KMS-11 (cell line): ENCODE data around the gene DENND4A.

Experiments
- H2AFZ ChIP-seq: fragments of 200-600 bp; sonication (generic); 2 replicates; pipeline ENCODE4 v1.6.1; 2016; ENCODE audit warnings: antibody characterized with exemption, mixed run types, low read depth
- H3K27ac ChIP-seq: fragments of 200-600 bp; sonication (generic); 2 replicates; pipeline ENCODE4 v1.6.1; 2016; ENCODE audit warnings: mild to moderate bottlenecking, mixed run types
- H3K27me3 ChIP-seq: fragments of 200-600 bp; sonication (generic); 2 replicates; pipeline ENCODE4 v1.6.1; 2017; ENCODE audit warnings: mild to moderate bottlenecking, low read depth, mixed run types, moderate library complexity; ENCODE audit not compliant: insufficient read depth
- H3K36me3 ChIP-seq: fragments of 200-600 bp; sonication (generic); 2 replicates; pipeline ENCODE4 v1.6.1; 2017; ENCODE audit warnings: mild to moderate bottlenecking, mixed run types; ENCODE audit not compliant: insufficient read depth
- H3K4me1 ChIP-seq: fragments of 200-600 bp; sonication (generic); 2 replicates; pipeline ENCODE4 v1.6.1; 2016; ENCODE audit warnings: mild to moderate bottlenecking, low read depth, mixed run types; ENCODE audit not compliant: poor library complexity, severe bottlenecking
- H3K4me2 ChIP-seq: fragments of 200-600 bp; sonication (generic); 2 replicates; pipeline ENCODE4 v1.7.0; 2016; ENCODE audit warnings: mild to moderate bottlenecking, mixed run types
- H3K4me3 ChIP-seq: fragments of 200-600 bp; sonication (generic); IDR thresholded peaks from 2 replicates; pipeline ENCODE4 v1.6.1; 2017; ENCODE audit warnings: low read depth, low read length, mixed read lengths; ENCODE audit not compliant: insufficient read depth
- H3K79me2 ChIP-seq: fragments of 200-600 bp; sonication (generic); 2 replicates; pipeline ENCODE4 v1.6.1; 2016; ENCODE audit warnings: low read depth, mixed run types; ENCODE audit not compliant: insufficient read depth
- H3K9ac ChIP-seq: fragments of 200-600 bp; sonication (generic); 2 replicates; pipeline ENCODE4 v1.6.1; 2016; ENCODE audit warnings: mild to moderate bottlenecking, mixed run types
- H4K20me1 ChIP-seq: fragments of 200-600 bp; sonication (generic); 2 replicates; pipeline ENCODE4 v1.6.1; 2016; ENCODE audit warnings: mild to moderate bottlenecking, mixed run types; ENCODE audit not compliant: insufficient read depth
- TF ChIP-seq, protein P1 (sequence below): fragments of 200-600 bp; sonication (generic); conservative IDR thresholded peaks from 2 replicates; pipeline ENCODE4 v1.6.1; 2017; ENCODE audit warnings: low read depth, mild to moderate bottlenecking, antibody characterized with exemption, low read length, moderate library complexity, mixed read lengths

DENND4A gene

DNA sequence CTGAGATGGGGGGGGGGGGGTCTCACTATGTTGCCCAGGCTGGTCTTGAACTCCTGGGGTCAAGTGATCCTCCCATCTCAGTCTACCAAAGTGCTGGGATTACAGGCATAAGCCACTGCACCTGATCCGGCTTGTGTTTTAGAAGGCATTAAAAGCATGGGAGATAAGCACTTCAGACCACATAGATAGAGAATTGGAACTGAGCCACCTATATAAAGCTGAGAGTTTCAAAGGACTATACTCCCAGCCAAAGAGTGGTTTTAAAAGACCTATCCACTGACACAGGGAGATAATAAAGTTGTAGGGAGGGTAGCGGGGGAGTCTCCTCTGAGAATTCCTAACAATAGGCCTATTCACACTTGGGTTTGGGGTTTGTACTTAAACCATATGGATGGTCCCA lies 34.8 kb downstream of the DENND4A start:
- H3K27ac ChIP-seq: no peak overlapping the region
- H4K20me1 ChIP-seq: no peaks in the 10 kb centered on the region; the same call in 1 of the 2 replicates
- H3K27me3 ChIP-seq: no peaks in the 10 kb centered on the region

DNA sequence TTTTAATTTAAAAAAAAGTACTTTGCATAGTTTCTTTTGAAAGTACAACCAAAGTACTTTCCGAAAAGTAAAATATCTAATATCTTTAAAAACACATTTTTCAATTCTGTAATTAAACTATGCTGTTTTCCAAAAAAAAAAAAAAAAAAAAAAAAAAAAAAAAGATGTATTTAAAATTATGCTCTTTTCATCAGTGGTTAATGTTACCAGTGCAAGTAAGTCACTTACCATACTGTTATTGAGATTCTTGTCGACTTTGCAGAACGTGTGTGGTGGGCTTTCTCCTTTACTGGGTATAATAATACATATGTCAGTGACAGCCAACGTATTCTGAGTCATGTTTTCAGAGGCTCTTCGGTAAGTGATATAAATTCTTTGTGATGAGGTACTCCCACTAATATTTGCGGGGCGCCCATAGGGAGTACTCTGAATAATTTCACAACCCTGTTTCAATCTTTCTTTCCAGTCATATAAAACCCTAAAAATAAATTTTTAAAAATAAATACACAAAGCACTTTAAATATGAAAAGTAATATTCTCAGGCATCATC lies 39.9 kb downstream of the DENND4A start:
- Histone ChIP-seq H3K79me2 (no peaks in the 10 kb centered on the region), H3K36me3 (peaks cover 5% of the 10 kb centered on the region; the same call in 1 of the 2 replicates), H4K20me1 (no peaks in the 10 kb centered on the region; the same call in 1 of the 2 replicates), H3K27ac (no peak overlapping the region), H3K4me3 (no peak overlapping the region), H3K4me1 (peaks cover 9% of the 10 kb centered on the region), H3K9ac (no peak overlapping the region), H3K27me3 (no peaks in the 10 kb centered on the region), H2AFZ (no peak overlapping the region), H3K4me2 (no peak overlapping the region)
- TF ChIP-seq, protein P1, sequence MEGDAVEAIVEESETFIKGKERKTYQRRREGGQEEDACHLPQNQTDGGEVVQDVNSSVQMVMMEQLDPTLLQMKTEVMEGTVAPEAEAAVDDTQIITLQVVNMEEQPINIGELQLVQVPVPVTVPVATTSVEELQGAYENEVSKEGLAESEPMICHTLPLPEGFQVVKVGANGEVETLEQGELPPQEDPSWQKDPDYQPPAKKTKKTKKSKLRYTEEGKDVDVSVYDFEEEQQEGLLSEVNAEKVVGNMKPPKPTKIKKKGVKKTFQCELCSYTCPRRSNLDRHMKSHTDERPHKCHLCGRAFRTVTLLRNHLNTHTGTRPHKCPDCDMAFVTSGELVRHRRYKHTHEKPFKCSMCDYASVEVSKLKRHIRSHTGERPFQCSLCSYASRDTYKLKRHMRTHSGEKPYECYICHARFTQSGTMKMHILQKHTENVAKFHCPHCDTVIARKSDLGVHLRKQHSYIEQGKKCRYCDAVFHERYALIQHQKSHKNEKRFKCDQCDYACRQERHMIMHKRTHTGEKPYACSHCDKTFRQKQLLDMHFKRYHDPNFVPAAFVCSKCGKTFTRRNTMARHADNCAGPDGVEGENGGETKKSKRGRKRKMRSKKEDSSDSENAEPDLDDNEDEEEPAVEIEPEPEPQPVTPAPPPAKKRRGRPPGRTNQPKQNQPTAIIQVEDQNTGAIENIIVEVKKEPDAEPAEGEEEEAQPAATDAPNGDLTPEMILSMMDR: no peak

More for the DNA sequence above, 34.8 kb downstream of the DENND4A start:
- H3K79me2 ChIP-seq: peaks cover 39% of the 10 kb centered on the region
- H2AFZ ChIP-seq: no peak overlapping the region
- no peak overlapping the region for H3K4me2 ChIP-seq
- H3K4me3 ChIP-seq: no peak overlapping the region
- H3K36me3 ChIP-seq: peaks cover 5% of the 10 kb centered on the region; the same call in 1 of the 2 replicates
- no peak overlapping the region for H3K9ac ChIP-seq
- peaks cover 17% of the 10 kb centered on the region for H3K4me1 ChIP-seq
- TF ChIP-seq, protein P1: no peak

DNA sequence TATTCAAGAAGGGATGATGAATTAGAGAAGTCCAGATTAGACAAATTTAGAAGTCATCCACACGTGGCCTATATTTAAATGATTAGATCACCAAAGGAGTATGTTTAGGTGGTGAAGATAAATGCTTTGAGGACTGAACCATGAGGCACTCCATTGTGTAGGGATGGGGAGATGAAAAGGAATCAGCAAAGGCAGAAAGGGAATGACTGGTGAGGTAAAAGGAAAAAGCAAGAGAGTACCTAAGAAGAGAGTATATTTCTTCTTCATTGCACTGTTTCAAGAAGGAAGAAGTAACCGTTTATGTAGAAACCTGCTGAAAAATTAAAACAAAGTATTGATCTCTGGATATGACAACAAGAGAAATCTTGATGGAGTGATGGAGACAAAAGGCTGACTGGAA lies 40.7 kb downstream of the DENND4A start:
- no peak overlapping the region for H3K9ac ChIP-seq
- no peaks in the 10 kb centered on the region; the same call in 1 of the 2 replicates for H4K20me1 ChIP-seq
- no peak overlapping the region for H2AFZ ChIP-seq
- H3K4me3 ChIP-seq: no peak overlapping the region
- peaks cover 5% of the 10 kb centered on the region; the same call in 1 of the 2 replicates for H3K36me3 ChIP-seq
- no peak overlapping the region for H3K27ac ChIP-seq
- no peaks in the 10 kb centered on the region for H3K79me2 ChIP-seq
- TF ChIP-seq, protein P1: no peak
- H3K4me2 ChIP-seq: no peak overlapping the region
- no peaks in the 10 kb centered on the region for H3K27me3 ChIP-seq
- peaks cover 1% of the 10 kb centered on the region for H3K4me1 ChIP-seq

DNA sequence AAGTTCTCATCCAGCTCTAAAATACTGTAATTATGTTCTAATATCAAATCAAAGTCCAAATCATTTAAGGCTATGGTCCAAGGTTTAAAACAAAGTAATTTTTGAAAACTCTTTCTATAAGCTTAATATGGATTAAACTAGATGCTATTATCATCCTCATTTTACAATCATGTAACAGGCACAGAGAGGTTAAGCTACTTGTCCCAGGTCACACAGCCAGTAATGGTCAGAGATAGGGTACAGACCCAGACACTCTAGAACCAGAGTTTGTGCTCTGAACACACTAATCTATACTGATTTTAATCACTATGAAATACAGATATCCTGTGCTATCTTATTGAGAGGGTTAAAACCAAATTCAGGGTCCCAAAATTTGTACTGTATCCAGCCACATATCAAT lies 44.8 kb downstream of the DENND4A start:
- Histone ChIP-seq H3K4me1 (no peaks in the 10 kb centered on the region), H3K9ac (no peak overlapping the region), H3K27me3 (no peaks in the 10 kb centered on the region), H3K36me3 (no peaks in the 10 kb centered on the region), H2AFZ (no peak overlapping the region), H3K79me2 (no peaks in the 10 kb centered on the region), H4K20me1 (no peaks in the 10 kb centered on the region), H3K4me3 (no peak overlapping the region), H3K4me2 (no peak overlapping the region), H3K27ac (no peak overlapping the region)
- TF ChIP-seq, protein P1: no peak
